Measurements from ENCODE around the gene TRIM22. TPM values are rescaled to one million over a fixed set of nuclear protein-coding genes. Genes with fewer than 3 reads are reported as not detected.
"Not testable (repeated sequence)": the region's sequence is repeated elsewhere in the genome, so short reads cannot be mapped to it uniquely, and the experiment has no call there.

The TRIM22 gene
- total RNA-seq, result 173 and 177 TPM in 2 replicates

- intact Hi-C loops (cut with micrococcal nuclease), result loop anchor here (5.0 to 10.0 kb wide), 3 partner anchors 545 to 1055 kb away; partner anchors contain the start of genes CAVIN3, CNGA4 and FHIP1B
These were observed at the start of gene TRIM22 for GRCh38 chr11:5689551-5689983. Gene TRIM22, plus strand, starts transcription at chr11:5689790. Its CDS starts 6,443 bp downstream, at chr11:5696233.

- intact Hi-C loops (cut with micrococcal nuclease), result no loop called here
These were observed 49.6 kb upstream of the TRIM22 start for GRCh38 chr11:5639953-5640352.

- intact Hi-C loops (cut with micrococcal nuclease), result no loop called here
These were observed 46.0 kb upstream of the TRIM22 start for GRCh38 chr11:5643585-5643984.

GRCh38 chr11:5646139-5646538, 43.5 kb upstream of the TRIM22 start:
- intact Hi-C loops (cut with micrococcal nuclease), result no loop called here

GRCh38 chr11:5655474-5655873, 34.1 kb upstream of the TRIM22 start:
- intact Hi-C loops (cut with micrococcal nuclease), result no loop called here

- intact Hi-C loops (cut with micrococcal nuclease), result not testable (repeated sequence)
These were observed 32.6 kb upstream of the TRIM22 start for GRCh38 chr11:5656956-5657355.

GRCh38 chr11:5658318-5658717, 31.3 kb upstream of the TRIM22 start:
- intact Hi-C loops (cut with micrococcal nuclease), result no loop called here

GRCh38 chr11:5663511-5663910, 26.1 kb upstream of the TRIM22 start:
- intact Hi-C loops (cut with micrococcal nuclease), result no loop called here

GRCh38 chr11:5665051-5665570, 24.5 kb upstream of the TRIM22 start:
- intact Hi-C loops (cut with micrococcal nuclease), result no loop called here

GRCh38 chr11:5665746-5666401, 23.7 kb upstream of the TRIM22 start:
- intact Hi-C loops (cut with micrococcal nuclease), result no loop called here

GRCh38 chr11:5666402-5666793, 23.2 kb upstream of the TRIM22 start:
- intact Hi-C loops (cut with micrococcal nuclease), result no loop called here

GRCh38 chr11:5671831-5672230, 17.8 kb upstream of the TRIM22 start:
- intact Hi-C loops (cut with micrococcal nuclease), result no loop called here

GRCh38 chr11:5674391-5674790, 15.2 kb upstream of the TRIM22 start:
- intact Hi-C loops (cut with micrococcal nuclease), result no loop called here

GRCh38 chr11:5679811-5680210, 9.8 kb upstream of the TRIM22 start:
- intact Hi-C loops (cut with micrococcal nuclease), result loop anchor here (10.0 kb wide), 2 partner anchors 555 to 1065 kb away; partner anchors contain the start of genes CNGA4 and FHIP1B

GRCh38 chr11:5682890-5683441, 6.6 kb upstream of the TRIM22 start:
- intact Hi-C loops (cut with micrococcal nuclease), result loop anchor here (10.0 kb wide), 2 partner anchors 552 to 1062 kb away; partner anchors contain the start of genes CNGA4 and FHIP1B

- intact Hi-C loops (cut with micrococcal nuclease), result loop anchor here (1.0 to 10.0 kb wide), 6 partner anchors 21 to 1061 kb away; partner anchors contain the start of genes CNGA4, FHIP1B and OR52N2
These were observed 6.0 kb upstream of the TRIM22 start for GRCh38 chr11:5683620-5684019.

GRCh38 chr11:5684036-5684645, 5.4 kb upstream of the TRIM22 start:
- intact Hi-C loops (cut with micrococcal nuclease), result loop anchor here (1.0 to 10.0 kb wide), 6 partner anchors 21 to 1061 kb away; partner anchors contain the start of genes CNGA4, FHIP1B and OR52N2

- intact Hi-C loops (cut with micrococcal nuclease), result loop anchor here (1.0 to 10.0 kb wide), 7 partner anchors 20 to 1060 kb away; partner anchors contain the start of genes CAVIN3, CNGA4, FHIP1B and OR52N2
These were observed 4.8 kb upstream of the TRIM22 start, which contains the start of gene TRIM5 for GRCh38 chr11:5684646-5685362. Gene TRIM5, minus strand, starts transcription at chr11:5685074. Its CDS starts 4,897 bp downstream, at chr11:5680177.

- intact Hi-C loops (cut with micrococcal nuclease), result loop anchor here (5.0 to 10.0 kb wide), 3 partner anchors 548 to 1058 kb away; partner anchors contain the start of genes CAVIN3, CNGA4 and FHIP1B
These were observed 3.2 kb upstream of the TRIM22 start for GRCh38 chr11:5686426-5686825.

GRCh38 chr11:5688482-5688881, 1.1 kb upstream of the TRIM22 start:
- intact Hi-C loops (cut with micrococcal nuclease), result loop anchor here (5.0 to 10.0 kb wide), 3 partner anchors 546 to 1056 kb away; partner anchors contain the start of genes CAVIN3, CNGA4 and FHIP1B

GRCh38 chr11:5690216-5690615, 626 bp downstream of the TRIM22 start:
- intact Hi-C loops (cut with micrococcal nuclease), result no loop called here

Data from T-helper 2 cell treated with Interferon-gamma antibody and Interleukin-4, amounts not matched to agents 100 ng/mL and 5 ng/mL, for 36 hours (primary cell).